DND-41 (cell line): ENCODE measurements around the gene XRCC4.

Experiments
- ATAC-seq: fragments of 200-7000 bp; cut with Tn5 transposase; 3 replicates; pipeline ENCODE4 v1.9.1; 2021; ENCODE audit warnings: low read depth; ENCODE audit not compliant: insufficient read depth
- DNase-seq: peaks from one replicate; pipeline ENCODE4 v3.0.0-alpha.2; 2020
- H2AFZ ChIP-seq: 2 replicates; pipeline ENCODE4 v1.6.0; 2012; ENCODE audit warnings: low read depth, low read length
- H3K27ac ChIP-seq: 2 replicates; pipeline ENCODE4 v1.5.1; 2012; ENCODE audit warnings: low read length, inconsistent platforms
- H3K27me3 ChIP-seq: fragments of 200-600 bp; sonication (generic); 2 replicates; pipeline ENCODE4 v1.6.0; 2012; ENCODE audit warnings: low read length, mild to moderate bottlenecking, inconsistent platforms; ENCODE audit not compliant: insufficient read depth, poor library complexity
- H3K36me3 ChIP-seq: 2 replicates; pipeline ENCODE4 v1.5.1; 2012; ENCODE audit warnings: low read length, inconsistent platforms; ENCODE audit not compliant: insufficient read depth
- H3K4me1 ChIP-seq: 2 replicates; pipeline ENCODE4 v1.5.1; 2012; ENCODE audit warnings: mild to moderate bottlenecking, low read length; ENCODE audit not compliant: insufficient read depth
- H3K4me2 ChIP-seq: 2 replicates; pipeline ENCODE4 v1.6.0; 2012; ENCODE audit warnings: mild to moderate bottlenecking, moderate library complexity, low read length, inconsistent platforms; ENCODE audit not compliant: insufficient read depth
- H3K4me3 ChIP-seq, 2 experiments: fragments of 200-600 bp in 1 of 2; shearing (Covaris generic) in 1 of 2; 2 replicates each; pipeline ENCODE4 v1.5.1; 2012 to 2016; ENCODE audit warnings: inconsistent platforms in 2 of 2, low read length in 2 of 2, mild to moderate bottlenecking in 2 of 2, low read depth in 1 of 2, moderate library complexity in 1 of 2
- H3K79me2 ChIP-seq: 2 replicates; pipeline ENCODE4 v1.6.0; 2012; ENCODE audit warnings: low read length, inconsistent platforms; ENCODE audit not compliant: insufficient read depth
- H3K9ac ChIP-seq: 2 replicates; pipeline ENCODE4 v1.6.0; 2012; ENCODE audit warnings: low read depth, mild to moderate bottlenecking, inconsistent platforms, low read length, moderate library complexity
- H3K9me3 ChIP-seq: 2 replicates; pipeline ENCODE4 v1.5.1; 2012; ENCODE audit warnings: low read length, moderate library complexity, mild to moderate bottlenecking, inconsistent platforms; ENCODE audit not compliant: insufficient read depth, severe bottlenecking
- H4K20me1 ChIP-seq: 2 replicates; pipeline ENCODE4 v1.6.0; 2012; ENCODE audit warnings: low read length; ENCODE audit not compliant: insufficient read depth
- EZH2 ChIP-seq: IDR thresholded peaks from 3 replicates; pipeline ENCODE4 v1.6.1; 2012; ENCODE audit warnings: borderline replicate concordance, low read depth, mild to moderate bottlenecking, moderate library complexity, low read length, inconsistent platforms; ENCODE audit not compliant: severe bottlenecking
- TF ChIP-seq, protein P1 (sequence below): IDR thresholded peaks from 2 replicates; pipeline ENCODE4 v1.5.1; 2012; ENCODE audit warnings: borderline replicate concordance, low read length, moderate library complexity, mild to moderate bottlenecking; ENCODE audit not compliant: poor library complexity, severe bottlenecking; ENCODE audit errors: extremely low read depth

XRCC4 gene

DNA sequence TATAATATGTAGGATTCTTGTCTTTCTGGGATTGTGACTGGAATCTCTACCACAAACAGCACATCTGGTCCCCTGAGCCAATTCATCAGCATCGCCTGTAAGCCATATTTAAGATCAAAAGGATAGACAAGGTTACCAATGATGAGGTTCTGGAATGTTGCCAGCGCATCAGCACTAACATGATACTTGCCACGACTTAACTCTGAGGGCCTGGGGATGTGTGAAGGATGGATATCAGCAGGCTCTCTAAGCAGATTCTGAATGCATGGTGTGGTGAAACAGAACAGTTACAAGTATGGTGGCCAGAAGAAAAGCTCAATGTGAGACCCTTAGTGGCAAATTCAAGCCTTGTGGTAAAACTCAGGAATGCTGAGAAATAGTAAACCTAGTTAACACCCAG, 143.0 kb downstream of the XRCC4 start:
- H2AFZ ChIP-seq: no peak overlapping the region
- no peak overlapping the region for H3K4me2 ChIP-seq
- H3K79me2 ChIP-seq: no peaks in the 10 kb centered on the region
- H3K27me3 ChIP-seq: no peaks in the 10 kb centered on the region
- H3K4me1 ChIP-seq: no peaks in the 10 kb centered on the region
- peak; percentile 15 for DNase-seq
- TF ChIP-seq, protein P1, sequence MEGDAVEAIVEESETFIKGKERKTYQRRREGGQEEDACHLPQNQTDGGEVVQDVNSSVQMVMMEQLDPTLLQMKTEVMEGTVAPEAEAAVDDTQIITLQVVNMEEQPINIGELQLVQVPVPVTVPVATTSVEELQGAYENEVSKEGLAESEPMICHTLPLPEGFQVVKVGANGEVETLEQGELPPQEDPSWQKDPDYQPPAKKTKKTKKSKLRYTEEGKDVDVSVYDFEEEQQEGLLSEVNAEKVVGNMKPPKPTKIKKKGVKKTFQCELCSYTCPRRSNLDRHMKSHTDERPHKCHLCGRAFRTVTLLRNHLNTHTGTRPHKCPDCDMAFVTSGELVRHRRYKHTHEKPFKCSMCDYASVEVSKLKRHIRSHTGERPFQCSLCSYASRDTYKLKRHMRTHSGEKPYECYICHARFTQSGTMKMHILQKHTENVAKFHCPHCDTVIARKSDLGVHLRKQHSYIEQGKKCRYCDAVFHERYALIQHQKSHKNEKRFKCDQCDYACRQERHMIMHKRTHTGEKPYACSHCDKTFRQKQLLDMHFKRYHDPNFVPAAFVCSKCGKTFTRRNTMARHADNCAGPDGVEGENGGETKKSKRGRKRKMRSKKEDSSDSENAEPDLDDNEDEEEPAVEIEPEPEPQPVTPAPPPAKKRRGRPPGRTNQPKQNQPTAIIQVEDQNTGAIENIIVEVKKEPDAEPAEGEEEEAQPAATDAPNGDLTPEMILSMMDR: no peak
- no peak for TF ChIP-seq EZH2
- no peak overlapping the region for H3K4me3 ChIP-seq
- H3K36me3 ChIP-seq: no peaks in the 10 kb centered on the region
- ATAC-seq: peak; percentile 35; the same call in 1 of the 3 replicates
- H3K9ac ChIP-seq: no peak overlapping the region
- no peaks in the 10 kb centered on the region for H3K9me3 ChIP-seq
- H4K20me1 ChIP-seq: no peaks in the 10 kb centered on the region
- no peak overlapping the region for H3K27ac ChIP-seq

- ATAC-seq (no peak), DNase-seq (no peak)
- H3K4me1 ChIP-seq: no peaks in the 10 kb centered on the region
- H3K9me3 ChIP-seq: no peaks in the 10 kb centered on the region
- no peaks in the 10 kb centered on the region for H3K36me3 ChIP-seq
- no peak overlapping the region for H2AFZ ChIP-seq
- H3K27me3 ChIP-seq: no peaks in the 10 kb centered on the region
- no peaks in the 10 kb centered on the region for H4K20me1 ChIP-seq
- H3K4me2 ChIP-seq: no peak overlapping the region
- H3K27ac ChIP-seq: no peak overlapping the region
- no peak overlapping the region for H3K4me3 ChIP-seq
- no peaks in the 10 kb centered on the region for H3K79me2 ChIP-seq
- H3K9ac ChIP-seq: no peak overlapping the region
- TF ChIP-seq EZH2: no peak
- TF ChIP-seq, protein P1: no peak
Measured at GRCh38 chr5:83222906-83223305, 145.6 kb downstream of the XRCC4 start.

- no peak overlapping the region for H3K9ac ChIP-seq
- H2AFZ ChIP-seq: no peak overlapping the region
- H3K9me3 ChIP-seq: no peaks in the 10 kb centered on the region
- no peak overlapping the region for H3K27ac ChIP-seq
- DNase-seq (no peak), ATAC-seq (no peak)
- TF ChIP-seq, protein P1: no peak
- no peak for TF ChIP-seq EZH2
- H3K79me2 ChIP-seq: no peaks in the 10 kb centered on the region
- no peaks in the 10 kb centered on the region for H3K36me3 ChIP-seq
- H4K20me1 ChIP-seq: no peaks in the 10 kb centered on the region
- H3K4me1 ChIP-seq: no peaks in the 10 kb centered on the region
- no peak overlapping the region for H3K4me2 ChIP-seq
- no peaks in the 10 kb centered on the region for H3K27me3 ChIP-seq
- no peak overlapping the region for H3K4me3 ChIP-seq
Measured at GRCh38 chr5:83227611-83228010, 150.3 kb downstream of the XRCC4 start.

DNA sequence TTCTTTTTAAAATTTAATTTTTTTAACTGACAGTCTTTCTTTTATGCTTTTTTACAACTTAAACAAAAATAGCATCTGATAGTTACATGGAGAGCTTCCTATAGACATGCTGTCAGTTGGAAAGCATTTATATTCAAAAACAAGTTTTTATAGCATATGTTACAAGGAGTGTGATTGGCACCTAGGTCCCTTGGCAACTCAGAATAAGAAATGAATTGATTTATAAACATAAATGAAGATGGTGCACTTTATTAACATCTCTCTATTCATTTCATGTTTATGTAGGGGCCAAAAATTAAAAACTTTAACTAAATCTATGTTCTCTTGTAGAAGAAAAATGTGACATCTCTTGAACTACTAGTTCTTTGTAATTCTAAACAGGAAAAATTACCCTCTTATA, 153.2 kb downstream of the XRCC4 start:
- Histone ChIP-seq H3K27me3 (no peaks in the 10 kb centered on the region), H2AFZ (no peak overlapping the region), H3K4me1 (no peaks in the 10 kb centered on the region), H3K9me3 (no peaks in the 10 kb centered on the region), H3K36me3 (no peaks in the 10 kb centered on the region), H4K20me1 (no peaks in the 10 kb centered on the region), H3K4me3 (no peak overlapping the region), H3K27ac (no peak overlapping the region), H3K79me2 (no peaks in the 10 kb centered on the region), H3K9ac (no peak overlapping the region), H3K4me2 (no peak overlapping the region)
- TF ChIP-seq, protein P1: no peak
- TF ChIP-seq EZH2: no peak
- no peak for DNase-seq
- no peak for ATAC-seq
